ENCODE measurements around the gene SLC22A1. TPM values are rescaled to one million over a fixed set of nuclear protein-coding genes. Genes with fewer than 3 reads are reported as not detected.
A peak's percentile ranks its signal among the peaks of the same experiment; 100 is the strongest.

The SLC22A1 gene
- total and polyA plus RNA-seq, 2 of the 13 experiments (the other 11 are each of a cell fraction or from before 2014, with no cell fraction given): 0.80 to 0.87 TPM

- no peak for TF ChIP-seq LCORL (IDR thresholded peaks at IDR 0.05)
- TF ChIP-seq LCORL (CRISPR knock-in tag; IDR thresholded peaks at IDR 0.05): 0 out of 2 replicates have a peak, but pooled peaks have one; percentile 18
- TF ChIP-seq ZSCAN25 (CRISPR knock-in tag; IDR thresholded peaks at IDR 0.05): no peak
- TF ChIP-seq NR2F1 (CRISPR knock-in tag; IDR thresholded peaks at IDR 0.05): peak; percentile 28 to 46; a peak in 1 of 4 replicates
- TF ChIP-seq ZNF567 (CRISPR knock-in tag; IDR thresholded peaks at IDR 0.05; ENCODE audit: borderline replicate concordance): no peak
- TF ChIP-seq IRF9 (CRISPR knock-in tag; IDR thresholded peaks at IDR 0.05; ENCODE audit: borderline replicate concordance): no peak
- no peak for TF ChIP-seq XBP1 (CRISPR knock-in tag; IDR thresholded peaks at IDR 0.05)
- no peak for TF ChIP-seq ZFP90 (CRISPR knock-in tag; IDR thresholded peaks at IDR 0.05; ENCODE audit: borderline replicate concordance)
- TF ChIP-seq TERF1 (CRISPR knock-in tag; IDR thresholded peaks at IDR 0.05): no peak
- TF ChIP-seq ZNF781 (CRISPR knock-in tag; IDR thresholded peaks at IDR 0.05; ENCODE audit: borderline replicate concordance, not compliant biosample characterization): no peak
- TF ChIP-seq MED8 (CRISPR knock-in tag; IDR thresholded peaks at IDR 0.05; ENCODE audit: insufficient replicate concordance): no peak
- TF ChIP-seq NFE2 (CRISPR knock-in tag; IDR thresholded peaks at IDR 0.05): no peak
These were observed 1.5 kb upstream of the SLC22A1 start (continued) for GRCh38 chr6:160120087-160120486.

- intact Hi-C loops (cut with micrococcal nuclease; ENCODE audit: unreplicated experiment): no loop called here
- H3K4me1 ChIP-seq (ENCODE audit: insufficient read depth, low read length): peaks cover 59% of the 10 kb centered on the region
- BruUV-seq (replicated peaks): no TSS peak
- no peak overlapping the region for H3K4me3 ChIP-seq (replicated peaks in 1 of 3; ENCODE audit: insufficient read depth in 1 of 3, low read depth in 2 of 3, low read length in 3 of 3)
- no peak for ATAC-seq
- WGBS (ENCODE audit: low lambda C conversion rate): 94% methylated on average over 12 of the region's 14 CpGs
- DNase-seq (ENCODE audit: low spot score): no peak
- in situ Hi-C loops (cut with HindIII; ENCODE audit: extremely low pct_ligation_motif_present, low pct_unique_long_range_greater_than_20kb): no loop called here
- ChIA-PET CTCF (ENCODE audit: low intra/inter-chr PET ratio, low total read pairs) (no interaction called here), POLR2A (no interaction called here)
- FAIRE-seq: no peak
- no peaks in the 10 kb centered on the region for H3K36me3 ChIP-seq (replicated peaks in 1 of 2; ENCODE audit: control insufficient read depth in 1 of 2, insufficient read depth in 2 of 2, low read length in 2 of 2)
- H3K9ac ChIP-seq (ENCODE audit: insufficient read depth, low read depth, low read length): no peak overlapping the region
- H3K27me3 ChIP-seq (ENCODE audit: control insufficient read depth in 1 of 2, insufficient read depth in 2 of 2, low read length in 2 of 2): no peaks in the 10 kb centered on the region
- TF ChIP-seq AGO2 (optimal IDR thresholded peaks at IDR 0.05; ENCODE audit: low read depth, low read length) (peak; percentile 59), ZNF605 (CRISPR knock-in tag; IDR thresholded peaks at IDR 0.05) (0 out of 2 replicates have a peak, but pooled peaks have one; percentile 27), NFE2 (CRISPR knock-in tag; IDR thresholded peaks at IDR 0.05) (no peak), KLF16 (CRISPR knock-in tag; IDR thresholded peaks at IDR 0.05) (no peak), ZNF687 (CRISPR knock-in tag; IDR thresholded peaks at IDR 0.05) (peak; percentile 40)
- H2AFZ ChIP-seq (ENCODE audit: low read length): no peak overlapping the region
- no peak overlapping the region for H3K27ac ChIP-seq (ENCODE audit: extremely low read length, insufficient read depth, low read length)
- H4K20me1 ChIP-seq (ENCODE audit: insufficient read depth, low read length): no peaks in the 10 kb centered on the region
- no peaks in the 10 kb centered on the region for H3K79me2 ChIP-seq (ENCODE audit: insufficient read depth, low read length)
- H3K9me3 ChIP-seq (ENCODE audit: low read length): no peaks in the 10 kb centered on the region
- no peak overlapping the region for H3K4me2 ChIP-seq (ENCODE audit: low read depth, low read length)
These were observed 366 bp downstream of the SLC22A1 start for GRCh38 chr6:160121981-160122380.

All from HepG2 (cell line).